ENCODE results near the gene DEGS1.

The DEGS1 gene

DNA sequence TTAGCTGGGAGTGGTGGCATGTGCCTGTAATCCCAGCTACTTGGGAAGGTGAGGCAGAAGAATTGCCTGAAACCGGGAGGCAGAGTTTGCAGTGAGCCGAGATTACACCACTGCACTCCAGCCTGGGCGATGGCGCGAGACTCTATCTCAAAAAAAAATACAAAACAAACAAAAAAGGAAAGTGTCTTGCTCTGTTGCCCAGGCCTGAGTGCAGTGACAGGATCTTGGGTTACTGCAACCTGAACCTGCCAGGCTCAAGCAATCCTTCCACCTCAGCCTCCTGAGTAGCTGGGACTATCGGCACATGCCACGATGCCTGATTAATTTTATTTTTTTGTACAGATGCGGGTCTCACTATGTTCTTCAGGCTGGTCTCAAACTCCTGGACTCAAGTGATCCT is 33.3 kb downstream of the DEGS1 start:
- Histone ChIP-seq H3K9me3 (replicated peaks; ENCODE audit: insufficient read depth, low read length) (no peaks in the 10 kb centered on the region), H3K36me3 (replicated peaks; ENCODE audit: insufficient read depth, low read length) (no peaks in the 10 kb centered on the region), H3K79me2 (ENCODE audit: low read length) (no peaks in the 10 kb centered on the region), H2AFZ (ENCODE audit: low read length) (no peak overlapping the region), H3K27ac (ENCODE audit: low read length) (no peak overlapping the region), H3K27me3 (replicated peaks; ENCODE audit: insufficient read depth, low read length) (no peaks in the 10 kb centered on the region), H3K4me1 (ENCODE audit: low read length) (no peaks in the 10 kb centered on the region), H3F3A (ENCODE audit: insufficient read depth, low read length) (no peaks in the 10 kb centered on the region), H3K4me3 (ENCODE audit: low read length) (no peak overlapping the region), H3K4me2 (ENCODE audit: low read depth, low read length) (no peak overlapping the region), H3K9ac (ENCODE audit: low read length) (no peak overlapping the region), H4K20me1 (ENCODE audit: insufficient read depth, low read length) (no peaks in the 10 kb centered on the region), H3K9me2 (replicated peaks; ENCODE audit: insufficient read depth, low read length) (no peaks in the 10 kb centered on the region)
- no peak for DNase-seq
- TF ChIP-seq EZH2phosphoT487 (IDR thresholded peaks at IDR 0.05; ENCODE audit: low read length) (no peak), EZH2 (optimal IDR thresholded peaks at IDR 0.05; ENCODE audit: low read depth, low read length) (no peak)
- TF ChIP-seq, protein P1, sequence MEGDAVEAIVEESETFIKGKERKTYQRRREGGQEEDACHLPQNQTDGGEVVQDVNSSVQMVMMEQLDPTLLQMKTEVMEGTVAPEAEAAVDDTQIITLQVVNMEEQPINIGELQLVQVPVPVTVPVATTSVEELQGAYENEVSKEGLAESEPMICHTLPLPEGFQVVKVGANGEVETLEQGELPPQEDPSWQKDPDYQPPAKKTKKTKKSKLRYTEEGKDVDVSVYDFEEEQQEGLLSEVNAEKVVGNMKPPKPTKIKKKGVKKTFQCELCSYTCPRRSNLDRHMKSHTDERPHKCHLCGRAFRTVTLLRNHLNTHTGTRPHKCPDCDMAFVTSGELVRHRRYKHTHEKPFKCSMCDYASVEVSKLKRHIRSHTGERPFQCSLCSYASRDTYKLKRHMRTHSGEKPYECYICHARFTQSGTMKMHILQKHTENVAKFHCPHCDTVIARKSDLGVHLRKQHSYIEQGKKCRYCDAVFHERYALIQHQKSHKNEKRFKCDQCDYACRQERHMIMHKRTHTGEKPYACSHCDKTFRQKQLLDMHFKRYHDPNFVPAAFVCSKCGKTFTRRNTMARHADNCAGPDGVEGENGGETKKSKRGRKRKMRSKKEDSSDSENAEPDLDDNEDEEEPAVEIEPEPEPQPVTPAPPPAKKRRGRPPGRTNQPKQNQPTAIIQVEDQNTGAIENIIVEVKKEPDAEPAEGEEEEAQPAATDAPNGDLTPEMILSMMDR (IDR thresholded peaks at IDR 0.05; ENCODE audit: low read length): no peak

DNA sequence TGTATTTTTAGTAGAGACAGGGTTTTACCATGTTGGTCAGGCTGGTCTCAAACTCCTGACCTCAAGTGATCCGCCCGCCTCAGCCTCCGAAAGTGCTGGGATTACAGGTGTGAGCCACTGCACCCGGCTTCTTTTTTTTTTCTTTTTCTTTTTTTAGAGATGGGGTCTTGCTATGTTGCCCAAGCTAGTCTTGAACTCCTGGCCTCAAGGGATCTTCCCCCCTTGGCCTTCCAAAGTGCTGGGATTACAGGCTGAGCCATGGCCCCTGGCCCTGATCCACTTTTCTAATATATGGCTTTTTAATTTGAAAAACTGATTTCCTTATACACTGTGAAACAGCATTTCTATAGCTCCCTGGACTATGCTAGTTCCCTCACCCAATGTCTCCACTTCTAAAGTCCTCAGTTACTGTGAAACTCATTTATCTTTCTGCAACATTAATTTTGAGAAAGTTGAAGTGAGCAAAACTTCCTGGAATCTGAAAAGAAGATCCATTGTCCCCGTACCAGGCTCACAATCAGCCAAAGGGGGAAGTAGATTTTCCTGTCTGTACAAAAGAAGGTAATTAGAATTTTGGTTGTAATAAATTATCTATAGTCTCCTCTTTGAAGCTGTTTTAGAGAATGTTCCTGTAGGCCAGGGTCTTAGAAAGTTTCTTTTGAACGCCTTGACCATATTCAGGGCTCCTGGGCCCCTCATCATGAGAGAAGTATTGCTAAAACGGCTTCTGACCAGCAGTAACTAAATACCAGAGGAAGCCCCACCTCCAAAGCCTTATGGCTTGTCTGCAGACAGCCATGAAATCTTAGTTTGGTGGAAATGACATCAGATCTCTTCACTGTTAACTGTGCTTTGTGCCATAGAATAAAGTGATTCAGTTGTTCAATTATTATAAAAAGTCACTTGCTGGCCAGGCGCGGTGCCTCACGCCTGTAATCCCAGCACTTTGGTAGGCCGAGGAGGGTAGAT is 34.9 kb downstream of the DEGS1 start:
- H3K9me2 ChIP-seq (replicated peaks; ENCODE audit: insufficient read depth, low read length): no peaks in the 10 kb centered on the region
- no peaks in the 10 kb centered on the region for H3K79me2 ChIP-seq (ENCODE audit: low read length)
- H3K4me2 ChIP-seq (ENCODE audit: low read depth, low read length): no peak overlapping the region
- H3K4me3 ChIP-seq (ENCODE audit: low read length): no peak overlapping the region
- no peaks in the 10 kb centered on the region for H3K9me3 ChIP-seq (replicated peaks; ENCODE audit: insufficient read depth, low read length)
- H3K4me1 ChIP-seq (ENCODE audit: low read length): no peaks in the 10 kb centered on the region
- H3F3A ChIP-seq (ENCODE audit: insufficient read depth, low read length): no peaks in the 10 kb centered on the region
- H3K27ac ChIP-seq (ENCODE audit: low read length): no peak overlapping the region
- H3K27me3 ChIP-seq (replicated peaks; ENCODE audit: insufficient read depth, low read length): no peaks in the 10 kb centered on the region
- H2AFZ ChIP-seq (ENCODE audit: low read length): no peak overlapping the region
- no peaks in the 10 kb centered on the region for H3K36me3 ChIP-seq (replicated peaks; ENCODE audit: insufficient read depth, low read length)
- H4K20me1 ChIP-seq (ENCODE audit: insufficient read depth, low read length): no peaks in the 10 kb centered on the region
- H3K9ac ChIP-seq (ENCODE audit: low read length): no peak overlapping the region
- TF ChIP-seq EZH2phosphoT487 (IDR thresholded peaks at IDR 0.05; ENCODE audit: low read length): no peak
- TF ChIP-seq EZH2 (optimal IDR thresholded peaks at IDR 0.05; ENCODE audit: low read depth, low read length): no peak
- TF ChIP-seq, protein P1 (IDR thresholded peaks at IDR 0.05; ENCODE audit: low read length): no peak
- DNase-seq: no peak

DNA sequence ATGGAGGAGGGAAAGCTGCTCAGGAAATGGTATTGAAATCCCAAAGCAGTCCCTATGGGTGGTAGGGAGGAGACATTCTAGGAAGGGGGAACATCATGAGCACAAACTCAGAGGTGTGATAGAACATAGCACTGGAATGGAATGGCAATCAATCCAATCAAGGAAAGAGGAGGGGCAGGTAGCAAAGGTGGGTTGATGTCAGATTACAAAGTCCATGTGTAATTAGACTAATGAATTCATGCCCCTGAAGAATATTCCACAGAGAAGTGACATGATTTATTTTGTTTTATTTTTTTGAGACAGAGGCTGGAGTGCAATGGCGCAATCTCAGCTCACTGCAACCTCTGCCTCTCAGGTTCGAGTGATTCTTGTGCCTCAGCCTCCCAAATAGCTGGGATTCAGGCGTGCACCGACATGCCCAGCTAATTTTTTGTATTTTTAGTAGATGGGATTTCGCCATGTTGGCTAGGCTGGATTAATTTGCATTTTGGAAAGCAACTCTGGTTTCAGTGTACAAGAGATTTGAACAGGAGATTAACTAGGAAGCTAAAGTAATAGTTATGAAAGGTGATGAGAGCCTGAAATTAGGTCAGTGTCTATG is 36.1 kb downstream of the DEGS1 start:
- Histone ChIP-seq H4K20me1 (ENCODE audit: insufficient read depth, low read length) (no peaks in the 10 kb centered on the region), H2AFZ (ENCODE audit: low read length) (no peak overlapping the region), H3K9me2 (replicated peaks; ENCODE audit: insufficient read depth, low read length) (no peaks in the 10 kb centered on the region), H3K36me3 (replicated peaks; ENCODE audit: insufficient read depth, low read length) (no peaks in the 10 kb centered on the region), H3K27ac (ENCODE audit: low read length) (no peak overlapping the region), H3K4me1 (ENCODE audit: low read length) (no peaks in the 10 kb centered on the region), H3K4me3 (ENCODE audit: low read length) (no peak overlapping the region), H3K27me3 (replicated peaks; ENCODE audit: insufficient read depth, low read length) (no peaks in the 10 kb centered on the region), H3K9ac (ENCODE audit: low read length) (no peak overlapping the region), H3K4me2 (ENCODE audit: low read depth, low read length) (no peak overlapping the region), H3K79me2 (ENCODE audit: low read length) (no peaks in the 10 kb centered on the region), H3K9me3 (replicated peaks; ENCODE audit: insufficient read depth, low read length) (no peaks in the 10 kb centered on the region), H3F3A (ENCODE audit: insufficient read depth, low read length) (no peaks in the 10 kb centered on the region)
- no peak for DNase-seq
- no peak for TF ChIP-seq EZH2 (optimal IDR thresholded peaks at IDR 0.05; ENCODE audit: low read depth, low read length)
- TF ChIP-seq, protein P1 (IDR thresholded peaks at IDR 0.05; ENCODE audit: low read length): no peak
- TF ChIP-seq EZH2phosphoT487 (IDR thresholded peaks at IDR 0.05; ENCODE audit: low read length): no peak

Measured in MM.1S (cell line).